Measurements from ENCODE around the gene SNAPC2.
A peak's percentile ranks its signal among the peaks of the same experiment; 100 is the strongest.

Gene SNAPC2

GRCh38 chr19:7921967-7922835 is 2.1 kb downstream of the SNAPC2 start:
- no peak overlapping the region for H3K4me3 ChIP-seq (ENCODE audit: low read depth, low read length, poor library complexity, severe bottlenecking)
- H3F3A ChIP-seq (ENCODE audit: insufficient read depth, low read length) = no peaks in the 10 kb centered on the region
- no peaks in the 10 kb centered on the region; the same call in 1 of the 2 replicates for H3K27me3 ChIP-seq (ENCODE audit: insufficient read depth, low read length)
- H4K20me1 ChIP-seq (ENCODE audit: insufficient read depth, low read length) = no peaks in the 10 kb centered on the region
- no peak overlapping the region for H2AFZ ChIP-seq (ENCODE audit: low read length)
- no peak overlapping the region for H3K9ac ChIP-seq (ENCODE audit: low read length)
- peaks cover 12% of the 10 kb centered on the region; the same call in 1 of the 2 replicates for H3K36me3 ChIP-seq (ENCODE audit: insufficient read depth, low read length)
- H3K9me2 ChIP-seq (ENCODE audit: low read depth, low read length) = no peaks in the 10 kb centered on the region
- peak overlapping the region; percentile 76; the same call in 1 of the 2 replicates for H3K4me2 ChIP-seq (ENCODE audit: low read length)
- TF ChIP-seq EZH2 (IDR thresholded peaks at IDR 0.05; ENCODE audit: borderline replicate concordance, low read length) = no peak
- TF ChIP-seq, protein P1, sequence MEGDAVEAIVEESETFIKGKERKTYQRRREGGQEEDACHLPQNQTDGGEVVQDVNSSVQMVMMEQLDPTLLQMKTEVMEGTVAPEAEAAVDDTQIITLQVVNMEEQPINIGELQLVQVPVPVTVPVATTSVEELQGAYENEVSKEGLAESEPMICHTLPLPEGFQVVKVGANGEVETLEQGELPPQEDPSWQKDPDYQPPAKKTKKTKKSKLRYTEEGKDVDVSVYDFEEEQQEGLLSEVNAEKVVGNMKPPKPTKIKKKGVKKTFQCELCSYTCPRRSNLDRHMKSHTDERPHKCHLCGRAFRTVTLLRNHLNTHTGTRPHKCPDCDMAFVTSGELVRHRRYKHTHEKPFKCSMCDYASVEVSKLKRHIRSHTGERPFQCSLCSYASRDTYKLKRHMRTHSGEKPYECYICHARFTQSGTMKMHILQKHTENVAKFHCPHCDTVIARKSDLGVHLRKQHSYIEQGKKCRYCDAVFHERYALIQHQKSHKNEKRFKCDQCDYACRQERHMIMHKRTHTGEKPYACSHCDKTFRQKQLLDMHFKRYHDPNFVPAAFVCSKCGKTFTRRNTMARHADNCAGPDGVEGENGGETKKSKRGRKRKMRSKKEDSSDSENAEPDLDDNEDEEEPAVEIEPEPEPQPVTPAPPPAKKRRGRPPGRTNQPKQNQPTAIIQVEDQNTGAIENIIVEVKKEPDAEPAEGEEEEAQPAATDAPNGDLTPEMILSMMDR (IDR thresholded peaks at IDR 0.05; ENCODE audit: low read length) = no peak
- no peaks in the 10 kb centered on the region for H3K79me2 ChIP-seq (ENCODE audit: insufficient read depth, low read length)
- H3K27ac ChIP-seq (ENCODE audit: low read depth, low read length, poor library complexity, severe bottlenecking) = no peak overlapping the region
- no peaks in the 10 kb centered on the region for H3K9me3 ChIP-seq (ENCODE audit: low read length)
- H3K4me1 ChIP-seq (ENCODE audit: insufficient read depth, low read length, severe bottlenecking) = peaks cover 38% of the 10 kb centered on the region

- Histone ChIP-seq H3K4me2 (ENCODE audit: low read length) (no peak overlapping the region), H3K27me3 (ENCODE audit: insufficient read depth, low read length) (no peaks in the 10 kb centered on the region; the same call in 1 of the 2 replicates), H3K4me1 (ENCODE audit: insufficient read depth, low read length, severe bottlenecking) (peaks cover 32% of the 10 kb centered on the region), H3F3A (ENCODE audit: insufficient read depth, low read length) (no peaks in the 10 kb centered on the region), H3K4me3 (ENCODE audit: low read depth, low read length, poor library complexity, severe bottlenecking) (no peak overlapping the region), H3K9me2 (ENCODE audit: low read depth, low read length) (no peaks in the 10 kb centered on the region), H3K9ac (ENCODE audit: low read length) (no peak overlapping the region), H2AFZ (ENCODE audit: low read length) (no peak overlapping the region), H4K20me1 (ENCODE audit: insufficient read depth, low read length) (no peaks in the 10 kb centered on the region), H3K9me3 (ENCODE audit: low read length) (no peaks in the 10 kb centered on the region), H3K27ac (ENCODE audit: low read depth, low read length, poor library complexity, severe bottlenecking) (no peak overlapping the region), H3K36me3 (ENCODE audit: insufficient read depth, low read length) (peaks cover 12% of the 10 kb centered on the region; the same call in 1 of the 2 replicates), H3K79me2 (ENCODE audit: insufficient read depth, low read length) (no peaks in the 10 kb centered on the region)
- TF ChIP-seq, protein P1 (IDR thresholded peaks at IDR 0.05; ENCODE audit: low read length) = no peak
- TF ChIP-seq EZH2 (IDR thresholded peaks at IDR 0.05; ENCODE audit: borderline replicate concordance, low read length) = no peak
Measured at GRCh38 chr19:7922836-7923195, 2.7 kb downstream of the SNAPC2 start.

- Histone ChIP-seq H3K4me3 (ENCODE audit: low read depth, low read length, poor library complexity, severe bottlenecking) (no peak overlapping the region), H3F3A (ENCODE audit: insufficient read depth, low read length) (no peaks in the 10 kb centered on the region), H3K27ac (ENCODE audit: low read depth, low read length, poor library complexity, severe bottlenecking) (no peak overlapping the region), H3K4me1 (ENCODE audit: insufficient read depth, low read length, severe bottlenecking) (peaks cover 29% of the 10 kb centered on the region), H3K27me3 (ENCODE audit: insufficient read depth, low read length) (no peaks in the 10 kb centered on the region; the same call in 1 of the 2 replicates), H3K9me2 (ENCODE audit: low read depth, low read length) (no peaks in the 10 kb centered on the region), H3K9ac (ENCODE audit: low read length) (no peak overlapping the region), H2AFZ (ENCODE audit: low read length) (no peak overlapping the region), H3K79me2 (ENCODE audit: insufficient read depth, low read length) (no peaks in the 10 kb centered on the region), H3K9me3 (ENCODE audit: low read length) (no peaks in the 10 kb centered on the region), H4K20me1 (ENCODE audit: insufficient read depth, low read length) (no peaks in the 10 kb centered on the region), H3K4me2 (ENCODE audit: low read length) (no peak overlapping the region), H3K36me3 (ENCODE audit: insufficient read depth, low read length) (peaks cover 12% of the 10 kb centered on the region; the same call in 1 of the 2 replicates)
- TF ChIP-seq, protein P1 (IDR thresholded peaks at IDR 0.05; ENCODE audit: low read length) = no peak
- no peak for TF ChIP-seq EZH2 (IDR thresholded peaks at IDR 0.05; ENCODE audit: borderline replicate concordance, low read length)
Measured at GRCh38 chr19:7923295-7924191, 3.4 kb downstream of the SNAPC2 start.
